ENCODE results near the gene SVIL.

- TF ChIP-seq POLR2A (IDR thresholded peaks at IDR 0.05; ENCODE audit: low read depth, low read length) = no peak
- no peak for TF ChIP-seq POU2F2 (IDR thresholded peaks at IDR 0.05; ENCODE audit: low read depth, low read length)
- no peak for TF ChIP-seq POLR2AphosphoS5 (IDR thresholded peaks at IDR 0.05; ENCODE audit: low read depth, low read length)
- no peak for TF ChIP-seq SPI1 (IDR thresholded peaks at IDR 0.05; ENCODE audit: low read depth, low read length)
Measured at GRCh38 chr10:29469481-29470354, 165.1 kb downstream of the SVIL start.
